Measurements from ENCODE around the gene SNAI3.

SNAI3 gene

GRCh38 chr16:88629835-88630234 lies 56.5 kb downstream of the SNAI3 start:
- peaks cover 0 to 12% of the 10 kb centered on the region in 2 donors for H3K27me3 ChIP-seq
- no peak overlapping the region for H3K27ac ChIP-seq
- intact Hi-C loops (cut with DNase I; ENCODE audit: low total_unique reads) = no loop called here
- peaks cover 69 to 87% (median 76%) of the 10 kb centered on the region in 3 donors for H3K36me3 ChIP-seq
- H3K4me1 ChIP-seq = peaks cover 0 to 13% (median 9%) of the 10 kb centered on the region in 4 donors
- no peak for TF ChIP-seq CTCF (IDR thresholded peaks at IDR 0.05)
- no peak overlapping the region for H3K4me3 ChIP-seq
- DNase-seq = no peak
- no peaks in the 10 kb centered on the region for H3K9me3 ChIP-seq

- peaks cover 0 to 5% of the 10 kb centered on the region in 2 donors for H3K27me3 ChIP-seq
- no peak overlapping the region for H3K4me3 ChIP-seq
- H3K27ac ChIP-seq = no peak overlapping the region
- DNase-seq = no peak
- intact Hi-C loops (cut with DNase I; ENCODE audit: low total_unique reads) = no loop called here
- H3K36me3 ChIP-seq = peaks cover 82 to 100% (median 86%) of the 10 kb centered on the region in 3 donors
- H3K4me1 ChIP-seq = no peaks in the 10 kb centered on the region
- TF ChIP-seq CTCF (IDR thresholded peaks at IDR 0.05) = no peak
- H3K9me3 ChIP-seq = no peaks in the 10 kb centered on the region
Observed at GRCh38 chr16:88628512-88628974, 57.8 kb downstream of the SNAI3 start.

Measured in tibial artery (tissue), 4 donors.